KMS-11 (cell line): Measurements from ENCODE around the gene CHCHD6.

ENCODE experiments used
- H2AFZ ChIP-seq: fragments of 200-600 bp; sonication (generic); 2 replicates; pipeline ENCODE4 v1.6.1; 2016; ENCODE audit warnings: antibody characterized with exemption, mixed run types, low read depth
- H3K27ac ChIP-seq: fragments of 200-600 bp; sonication (generic); 2 replicates; pipeline ENCODE4 v1.6.1; 2016; ENCODE audit warnings: mild to moderate bottlenecking, mixed run types
- H3K27me3 ChIP-seq: fragments of 200-600 bp; sonication (generic); 2 replicates; pipeline ENCODE4 v1.6.1; 2017; ENCODE audit warnings: mild to moderate bottlenecking, low read depth, mixed run types, moderate library complexity; ENCODE audit not compliant: insufficient read depth
- H3K36me3 ChIP-seq: fragments of 200-600 bp; sonication (generic); 2 replicates; pipeline ENCODE4 v1.6.1; 2017; ENCODE audit warnings: mild to moderate bottlenecking, mixed run types; ENCODE audit not compliant: insufficient read depth
- H3K4me1 ChIP-seq: fragments of 200-600 bp; sonication (generic); 2 replicates; pipeline ENCODE4 v1.6.1; 2016; ENCODE audit warnings: mild to moderate bottlenecking, low read depth, mixed run types; ENCODE audit not compliant: poor library complexity, severe bottlenecking
- H3K4me2 ChIP-seq: fragments of 200-600 bp; sonication (generic); 2 replicates; pipeline ENCODE4 v1.7.0; 2016; ENCODE audit warnings: mild to moderate bottlenecking, mixed run types
- H3K4me3 ChIP-seq: fragments of 200-600 bp; sonication (generic); IDR thresholded peaks from 2 replicates; pipeline ENCODE4 v1.6.1; 2017; ENCODE audit warnings: low read depth, low read length, mixed read lengths; ENCODE audit not compliant: insufficient read depth
- H3K79me2 ChIP-seq: fragments of 200-600 bp; sonication (generic); 2 replicates; pipeline ENCODE4 v1.6.1; 2016; ENCODE audit warnings: low read depth, mixed run types; ENCODE audit not compliant: insufficient read depth
- H3K9ac ChIP-seq: fragments of 200-600 bp; sonication (generic); 2 replicates; pipeline ENCODE4 v1.6.1; 2016; ENCODE audit warnings: mild to moderate bottlenecking, mixed run types
- H4K20me1 ChIP-seq: fragments of 200-600 bp; sonication (generic); 2 replicates; pipeline ENCODE4 v1.6.1; 2016; ENCODE audit warnings: mild to moderate bottlenecking, mixed run types; ENCODE audit not compliant: insufficient read depth
- TF ChIP-seq, protein P1 (sequence below): fragments of 200-600 bp; sonication (generic); conservative IDR thresholded peaks from 2 replicates; pipeline ENCODE4 v1.6.1; 2017; ENCODE audit warnings: low read depth, mild to moderate bottlenecking, antibody characterized with exemption, low read length, moderate library complexity, mixed read lengths

Gene CHCHD6

DNA sequence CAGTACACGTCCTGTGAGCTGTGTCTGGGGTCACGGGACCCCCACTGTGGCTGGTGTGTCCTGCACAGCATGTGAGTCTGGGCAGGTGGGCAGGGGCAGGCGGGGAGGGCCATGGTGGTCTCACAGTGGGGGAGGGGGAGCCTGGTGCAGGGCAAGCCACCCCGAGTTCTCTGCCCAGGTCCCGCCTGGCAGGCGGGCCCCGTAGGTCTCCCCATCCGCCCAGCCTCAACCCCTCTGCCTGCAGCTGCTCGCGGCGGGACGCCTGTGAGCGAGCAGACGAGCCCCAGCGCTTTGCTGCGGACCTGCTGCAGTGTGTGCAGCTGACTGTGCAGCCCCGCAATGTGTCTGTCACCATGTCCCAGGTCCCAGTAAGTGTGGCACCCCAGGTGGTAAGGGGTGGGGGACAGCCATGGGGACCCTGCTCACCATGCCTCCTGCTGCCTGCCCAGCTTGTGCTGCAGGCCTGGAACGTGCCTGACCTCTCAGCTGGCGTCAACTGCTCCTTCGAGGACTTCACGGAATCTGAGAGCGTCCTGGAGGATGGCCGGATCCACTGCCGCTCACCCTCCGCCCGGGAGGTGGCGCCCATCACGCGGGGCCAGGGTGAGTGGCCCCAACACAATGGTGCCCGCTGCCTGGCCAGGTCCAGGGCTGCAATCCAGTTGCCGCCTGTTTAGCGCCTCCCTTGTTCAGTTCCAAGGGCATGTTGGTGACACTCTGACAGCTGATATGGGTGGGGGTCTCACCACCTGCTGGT, 300.8 kb downstream of the CHCHD6 start:
- Histone ChIP-seq H3K4me2 (no peak overlapping the region), H2AFZ (no peak overlapping the region), H3K36me3 (no peaks in the 10 kb centered on the region), H3K27ac (no peak overlapping the region), H3K9ac (no peak overlapping the region), H3K79me2 (no peaks in the 10 kb centered on the region), H3K4me3 (no peak overlapping the region), H3K4me1 (no peaks in the 10 kb centered on the region), H3K27me3 (no peaks in the 10 kb centered on the region), H4K20me1 (no peaks in the 10 kb centered on the region)
- TF ChIP-seq, protein P1, sequence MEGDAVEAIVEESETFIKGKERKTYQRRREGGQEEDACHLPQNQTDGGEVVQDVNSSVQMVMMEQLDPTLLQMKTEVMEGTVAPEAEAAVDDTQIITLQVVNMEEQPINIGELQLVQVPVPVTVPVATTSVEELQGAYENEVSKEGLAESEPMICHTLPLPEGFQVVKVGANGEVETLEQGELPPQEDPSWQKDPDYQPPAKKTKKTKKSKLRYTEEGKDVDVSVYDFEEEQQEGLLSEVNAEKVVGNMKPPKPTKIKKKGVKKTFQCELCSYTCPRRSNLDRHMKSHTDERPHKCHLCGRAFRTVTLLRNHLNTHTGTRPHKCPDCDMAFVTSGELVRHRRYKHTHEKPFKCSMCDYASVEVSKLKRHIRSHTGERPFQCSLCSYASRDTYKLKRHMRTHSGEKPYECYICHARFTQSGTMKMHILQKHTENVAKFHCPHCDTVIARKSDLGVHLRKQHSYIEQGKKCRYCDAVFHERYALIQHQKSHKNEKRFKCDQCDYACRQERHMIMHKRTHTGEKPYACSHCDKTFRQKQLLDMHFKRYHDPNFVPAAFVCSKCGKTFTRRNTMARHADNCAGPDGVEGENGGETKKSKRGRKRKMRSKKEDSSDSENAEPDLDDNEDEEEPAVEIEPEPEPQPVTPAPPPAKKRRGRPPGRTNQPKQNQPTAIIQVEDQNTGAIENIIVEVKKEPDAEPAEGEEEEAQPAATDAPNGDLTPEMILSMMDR: no peak

DNA sequence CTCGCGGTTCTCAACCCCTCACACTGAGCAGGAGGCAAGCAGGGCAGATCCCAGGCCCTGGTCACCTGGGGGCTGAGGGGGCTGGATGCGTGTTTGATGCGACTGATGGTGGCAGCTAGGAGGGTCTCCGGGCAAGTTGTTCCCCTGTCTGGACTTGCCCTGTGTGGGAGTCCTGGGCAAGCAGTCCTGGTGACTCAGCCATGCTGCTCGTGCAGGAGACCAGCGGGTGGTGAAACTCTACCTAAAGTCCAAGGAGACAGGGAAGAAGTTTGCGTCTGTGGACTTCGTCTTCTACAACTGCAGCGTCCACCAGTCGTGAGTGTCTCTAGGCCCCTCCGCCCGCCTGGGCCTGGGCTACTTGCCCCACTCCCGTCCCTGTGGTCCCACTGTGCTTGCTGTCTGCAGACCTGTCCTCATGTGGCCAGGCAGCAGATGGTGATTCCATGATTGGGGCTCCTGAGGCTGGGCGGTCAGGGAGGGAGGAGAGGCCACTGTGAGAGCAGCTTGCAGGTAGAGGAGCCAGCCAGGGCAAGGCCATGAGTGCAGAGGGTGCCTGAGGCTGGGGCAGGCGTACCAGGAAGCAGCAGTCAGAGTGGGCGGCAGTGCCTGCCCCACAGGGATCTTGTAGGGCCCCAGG, 301.9 kb downstream of the CHCHD6 start:
- Histone ChIP-seq H3K27ac (no peak overlapping the region), H2AFZ (no peak overlapping the region), H3K27me3 (no peaks in the 10 kb centered on the region), H3K4me2 (no peak overlapping the region), H3K79me2 (no peaks in the 10 kb centered on the region), H3K9ac (no peak overlapping the region), H3K4me3 (no peak overlapping the region), H4K20me1 (no peaks in the 10 kb centered on the region), H3K36me3 (no peaks in the 10 kb centered on the region), H3K4me1 (peaks cover 6% of the 10 kb centered on the region)
- TF ChIP-seq, protein P1: no peak

DNA sequence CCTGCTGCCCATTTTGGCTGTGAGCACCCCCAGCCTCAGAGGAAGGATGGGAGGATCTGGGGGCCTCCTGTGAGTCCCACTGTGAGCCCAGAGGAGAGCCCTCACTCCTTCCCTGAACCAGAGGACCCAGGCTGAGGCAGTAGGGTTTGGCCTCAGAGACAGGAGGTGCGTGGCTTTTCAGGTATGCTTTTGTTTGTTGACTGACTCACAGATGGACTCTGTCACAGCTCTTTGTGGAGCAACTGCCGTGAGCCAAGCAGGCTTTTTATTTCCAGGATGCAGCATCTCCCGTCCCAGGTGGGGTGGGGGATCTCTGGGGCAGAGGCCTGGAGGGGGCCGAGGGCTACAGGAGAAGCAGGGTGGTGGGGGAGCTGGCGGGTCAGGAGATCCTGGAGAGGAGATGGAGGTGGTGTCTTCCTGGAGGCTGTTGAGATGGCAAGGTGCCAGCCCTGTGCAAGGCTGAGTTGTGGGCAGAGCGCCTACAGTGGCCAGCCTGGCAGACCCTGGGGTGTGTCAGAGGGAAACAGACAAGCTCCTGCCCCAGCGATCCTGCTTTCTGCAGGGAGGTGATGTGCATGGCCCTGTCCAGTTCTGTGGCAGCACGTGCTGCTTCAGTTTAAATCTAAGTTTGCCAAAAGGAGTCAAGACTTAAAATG, 302.9 kb downstream of the CHCHD6 start:
- peaks cover 12% of the 10 kb centered on the region for H3K4me1 ChIP-seq
- no peak overlapping the region for H3K4me2 ChIP-seq
- no peak overlapping the region for H3K27ac ChIP-seq
- H3K9ac ChIP-seq: no peak overlapping the region
- H3K27me3 ChIP-seq: no peaks in the 10 kb centered on the region
- H3K36me3 ChIP-seq: no peaks in the 10 kb centered on the region
- H4K20me1 ChIP-seq: no peaks in the 10 kb centered on the region
- no peak overlapping the region for H2AFZ ChIP-seq
- H3K4me3 ChIP-seq: no peak overlapping the region
- TF ChIP-seq, protein P1: no peak
- H3K79me2 ChIP-seq: no peaks in the 10 kb centered on the region

DNA sequence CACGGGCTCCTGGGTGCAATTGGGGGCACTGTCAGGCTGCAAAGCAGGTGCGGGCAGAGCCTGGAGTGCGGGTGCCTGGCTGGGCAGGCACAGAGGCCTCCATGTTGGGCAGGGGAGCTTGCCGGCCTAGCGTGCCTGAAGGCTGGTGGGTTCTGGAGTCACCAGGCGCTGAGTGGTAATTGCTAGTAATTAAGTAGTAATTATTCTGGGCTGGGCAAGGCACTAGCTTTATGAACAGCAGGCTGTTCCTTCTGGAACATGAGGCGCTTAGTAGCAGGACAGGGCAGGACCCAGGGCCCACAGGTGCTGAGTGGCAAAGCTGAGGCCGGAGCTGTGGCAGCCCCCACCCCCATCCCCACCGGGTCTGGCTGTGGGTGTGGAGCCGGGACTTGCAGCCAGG, 304.2 kb downstream of the CHCHD6 start:
- H3K27me3 ChIP-seq: no peaks in the 10 kb centered on the region
- H3K27ac ChIP-seq: no peak overlapping the region
- H3K79me2 ChIP-seq: no peaks in the 10 kb centered on the region
- no peaks in the 10 kb centered on the region for H4K20me1 ChIP-seq
- H2AFZ ChIP-seq: no peak overlapping the region
- no peak overlapping the region for H3K9ac ChIP-seq
- H3K4me2 ChIP-seq: no peak overlapping the region
- H3K4me3 ChIP-seq: no peak overlapping the region
- peaks cover 12% of the 10 kb centered on the region for H3K4me1 ChIP-seq
- no peaks in the 10 kb centered on the region for H3K36me3 ChIP-seq
- TF ChIP-seq, protein P1: no peak
